DMS79 (cell line): ENCODE data around the gene CAMK2N1.

Experiments
- DNase-seq: peaks from one replicate; lab custom pipeline; 2025; lab: John Stamatoyannopoulos, UW

Gene CAMK2N1

GRCh38 chr1:20443703-20444586 lies 42.1 kb downstream of the CAMK2N1 start:
- no peak for DNase-seq

DNA sequence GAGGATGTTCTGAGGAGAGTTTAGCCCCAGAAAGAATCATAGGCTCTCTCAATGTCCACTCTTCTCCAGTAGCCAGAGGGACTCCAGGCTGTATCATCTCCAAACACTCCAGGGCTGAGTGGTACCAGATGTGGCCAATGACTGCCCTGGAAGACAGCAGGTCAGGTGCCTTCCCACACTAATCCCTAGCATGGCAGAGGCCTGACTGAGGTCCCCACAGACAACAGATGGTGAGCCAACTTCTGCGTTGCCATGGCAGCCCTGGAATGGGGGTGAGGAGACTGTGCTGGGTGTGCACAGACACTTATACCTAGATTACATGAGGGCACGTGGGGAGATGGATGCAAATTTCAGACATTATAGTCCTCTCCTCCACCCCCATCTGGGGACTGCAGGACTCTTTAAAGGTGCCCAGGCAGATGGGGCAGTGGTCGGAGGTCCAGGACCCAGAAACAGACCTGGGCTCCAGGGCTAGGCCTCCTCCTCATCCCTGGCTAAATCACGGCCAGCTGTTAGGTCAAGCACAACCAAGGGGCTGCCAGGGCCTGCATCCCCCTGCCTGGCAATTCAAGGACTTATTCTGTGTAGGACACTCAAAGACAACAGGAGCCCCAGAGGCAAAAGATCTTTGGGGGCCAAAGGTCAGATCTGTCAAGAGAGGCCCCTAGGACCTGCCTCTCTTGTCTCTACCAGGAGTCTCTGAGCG lies 42.9 kb downstream of the CAMK2N1 start:
- DNase-seq: no peak

DNA sequence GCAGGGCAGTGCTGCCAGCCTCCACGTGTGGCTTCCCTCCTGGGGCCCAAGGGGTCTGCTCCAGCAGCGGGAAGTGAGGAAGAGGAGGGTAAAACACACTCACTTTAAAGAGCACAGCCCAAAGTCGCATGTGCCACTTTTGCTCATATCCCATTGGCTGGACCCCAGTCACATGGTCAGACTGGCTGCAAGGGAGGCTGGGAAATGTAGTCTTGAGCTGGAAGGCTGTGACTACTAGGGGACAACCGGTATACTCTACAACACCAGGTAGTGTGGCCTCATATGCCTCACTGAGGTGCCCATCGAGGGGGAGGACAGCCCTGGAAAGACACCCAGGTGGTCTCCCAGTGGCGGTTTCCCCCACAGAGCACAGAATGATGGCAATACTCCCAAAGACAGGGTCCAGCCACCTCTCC lies 45.2 kb downstream of the CAMK2N1 start:
- no peak for DNase-seq

DNA sequence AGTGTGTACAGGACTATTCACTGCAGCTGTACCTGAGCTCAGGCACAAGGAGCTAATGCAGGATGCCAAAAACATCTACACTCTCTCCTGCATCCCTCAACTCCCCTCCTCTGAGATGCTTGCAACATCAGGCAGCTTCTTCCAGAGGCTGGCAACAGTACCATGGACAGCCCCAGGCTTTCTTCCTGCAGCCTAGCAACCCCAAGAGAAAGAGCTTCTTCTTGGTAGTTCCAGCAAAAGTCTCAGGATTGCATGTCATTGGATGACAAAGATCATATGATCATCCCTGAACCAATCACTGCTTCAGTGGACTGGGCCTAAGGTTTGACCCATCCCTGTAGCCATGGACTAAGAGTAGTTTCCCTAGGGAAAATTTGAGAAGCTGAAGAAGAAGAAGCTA lies 46.7 kb downstream of the CAMK2N1 start:
- DNase-seq: no peak

DNA sequence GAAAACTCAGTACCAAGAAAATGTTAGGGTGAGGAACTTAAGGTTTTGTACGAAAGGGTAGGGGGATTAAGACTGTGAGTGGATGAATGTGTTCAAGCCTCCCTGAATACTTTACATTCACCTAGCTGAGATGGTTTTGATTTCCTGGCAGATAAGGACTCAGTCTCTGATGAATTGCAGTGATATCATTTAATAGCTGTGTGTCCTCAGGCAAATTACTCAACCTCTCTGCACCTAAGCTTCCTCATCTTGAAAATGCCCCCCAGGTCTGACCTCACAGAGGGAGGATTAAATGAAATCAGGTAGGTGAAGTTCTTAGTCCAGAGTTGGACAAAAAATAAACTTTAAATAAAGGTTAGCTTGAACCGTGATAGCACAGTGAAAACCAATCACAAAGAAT lies 48.4 kb downstream of the CAMK2N1 start:
- DNase-seq: no peak

GRCh38 chr1:20432891-20433290 lies 53.1 kb downstream of the CAMK2N1 start:
- DNase-seq: no peak
